K562 (cell line): ENCODE results near the gene GPR68. TPM values are rescaled to one million over a fixed set of nuclear protein-coding genes. Genes with fewer than 3 reads are reported as not detected.
A peak's percentile ranks its signal among the peaks of the same experiment; 100 is the strongest.

Experiments
- CREB3 ChIP-seq: fragments of 450-650 bp; conservative IDR thresholded peaks from 2 replicates; pipeline ENCODE4 v1.6.1; 2016; ENCODE audit warnings: missing genetic modification characterization, low read depth, mild to moderate bottlenecking, missing compliant biosample characterization, moderate library complexity
- DMBX1 ChIP-seq: fragments of 250-450 bp; sonication (Bioruptor Pico); IDR thresholded peaks from 2 replicates; pipeline ENCODE4 v1.8.0; 2022; ENCODE audit warnings: inconsistent platforms, mild to moderate bottlenecking, moderate library complexity, borderline replicate concordance
- EHMT2 ChIP-seq: fragments of 450-650 bp; IDR thresholded peaks from 2 replicates; pipeline ENCODE4 v1.6.1; 2018; ENCODE audit warnings: antibody characterized with exemption
- FOXM1 ChIP-seq, 2 experiments: fragments of 450-650 bp in 1 of 2; sonication (generic) in 1 of 2; formaldehyde crosslinking in 1 of 2; IDR thresholded peaks; 2 replicates each; pipeline versions ENCODE4 v1.6.1 to v1.9.0; 2017 to 2022; ENCODE audit warnings: low read depth in 2 of 2, mild to moderate bottlenecking in 2 of 2, missing genetic modification reagents in 1 of 2, moderate library complexity in 1 of 2
- HNRNPH1 ChIP-seq: fragments of 200-400 bp; formaldehyde crosslinking; optimal IDR thresholded peaks from 2 replicates; pipeline ENCODE3; 2017; ENCODE audit warnings: low read depth, mild to moderate bottlenecking, low read length, moderate library complexity
- ILK ChIP-seq: fragments of 450-650 bp; IDR thresholded peaks from 2 replicates; pipeline ENCODE4 v1.6.1; 2016; ENCODE audit warnings: missing genetic modification characterization, low read depth, mild to moderate bottlenecking, missing compliant biosample characterization, moderate library complexity, borderline replicate concordance
- IRF9 ChIP-seq: fragments of 450-650 bp; IDR thresholded peaks from 2 replicates; pipeline ENCODE4 v1.6.1; 2016; ENCODE audit warnings: missing biosample characterization, missing genetic modification characterization
- KDM4B ChIP-seq, 2 experiments: fragments of 450-650 bp in 1 of 2; sonication (generic) in 1 of 2; IDR thresholded peaks; 2 replicates each; pipeline ENCODE4 v1.6.1; 2016 to 2017; ENCODE audit warnings: borderline replicate concordance in 2 of 2, antibody characterized with exemption in 1 of 2, low read depth in 1 of 2, mild to moderate bottlenecking in 1 of 2
- LCOR ChIP-seq: sonication (generic); formaldehyde crosslinking; IDR thresholded peaks from 2 replicates; pipeline ENCODE4 v1.8.0; 2022; ENCODE audit warnings: mild to moderate bottlenecking, missing genetic modification reagents
- MBD2 ChIP-seq: sonication (generic); IDR thresholded peaks from 2 replicates; pipeline ENCODE4 v1.6.1; 2016; ENCODE audit warnings: low read depth, borderline replicate concordance
- NCOA1 ChIP-seq: fragments of 450-650 bp; IDR thresholded peaks from 2 replicates; pipeline ENCODE4 v1.6.1; 2016; ENCODE audit warnings: low read depth
- PHF20 ChIP-seq: fragments of 450-650 bp; IDR thresholded peaks from 2 replicates; pipeline ENCODE4 v1.6.1; 2018; ENCODE audit not compliant: partially characterized antibody
- TAF7 ChIP-seq: fragments of 450-650 bp; IDR thresholded peaks from 2 replicates; pipeline ENCODE4 v1.6.1; 2016; ENCODE audit warnings: missing genetic modification characterization, missing compliant biosample characterization
- ZNF197 ChIP-seq: fragments of 200-800 bp; sonication (Bioruptor generic); IDR thresholded peaks from 2 replicates; pipeline ENCODE4 v1.6.1; 2016; ENCODE audit warnings: low read depth, missing genetic modification characterization, missing compliant biosample characterization
- ZNF395 ChIP-seq: fragments of 200-800 bp; sonication (Bioruptor generic); IDR thresholded peaks from 2 replicates; pipeline ENCODE4 v1.6.1; 2017; ENCODE audit warnings: missing genetic modification characterization, missing compliant biosample characterization
- ZNF431 ChIP-seq: sonication (generic); formaldehyde crosslinking; IDR thresholded peaks from 2 replicates; pipeline ENCODE4 v1.8.0; 2022; ENCODE audit warnings: mild to moderate bottlenecking, missing genetic modification reagents
- ZNF77 ChIP-seq: fragments of 250-450 bp; sonication (Bioruptor Pico); IDR thresholded peaks from 2 replicates; pipeline ENCODE4 v1.5.0; 2020
- polyA plus RNA-seq, 8 experiments: library from polyadenylated mRNA; depleted of rRNA in 4 of 8; stranded (reverse) in 5 of 8; unstranded in 3 of 8; fragments of >200 nt; fragmentation: Nextera tagmentation in 2 of 8; fragmentation: Illumina TruSeq in 1 of 8; extraction: Ambion mirVana in 2 of 8; extraction: Trizol in 1 of 8; gene quantifications; 2 replicates each; pipeline versions ENCODE4 v1.2.1 to v1.2.3, GENCODE V29; 2011 to 2014; ENCODE audit warnings: inconsistent platforms in 1 of 8, missing spikeins in 1 of 8
- total RNA-seq, 7 experiments: library from RNA; depleted of rRNA in 6 of 7; stranded (reverse); fragments of >200 nt in 6 of 7; fragmentation: Illumina TruSeq in 2 of 7; extraction: Trizol in 2 of 7; gene quantifications; 2 replicates each; pipeline versions ENCODE4 v1.2.1 to v1.2.3, GENCODE V29; 2011 to 2021; ENCODE audit warnings: low replicate concordance in 1 of 7
- TF ChIP-seq, protein P1 (sequence below): fragments of 450-650 bp; formaldehyde crosslinking; IDR thresholded peaks from 2 replicates; pipeline ENCODE4 v1.4.0; 2020; ENCODE audit warnings: mild to moderate bottlenecking
- TF ChIP-seq, protein P2 (sequence below): fragments of 250-450 bp; sonication (Bioruptor Pico); IDR thresholded peaks from 2 replicates; pipeline ENCODE4 v1.5.0; 2022; ENCODE audit warnings: mild to moderate bottlenecking
- TF ChIP-seq, protein P3 (sequence below): sonication (generic); formaldehyde crosslinking; IDR thresholded peaks from 2 replicates; pipeline ENCODE4 v1.8.0; 2022; ENCODE audit warnings: missing genetic modification reagents, mild to moderate bottlenecking, borderline replicate concordance

GPR68 gene
- total and polyA plus RNA-seq, 9 of the 15 experiments (the other 6 are each of a cell fraction or from before 2014, with no cell fraction given), result 0.41 to 9.4 (median 3.7) TPM

GRCh38 chr14:91267965-91268437, 23.5 kb upstream of the GPR68 start (continued):
- peak; percentile 100 for TF ChIP-seq ZNF395 (CRISPR knock-in tag)
- peak; percentile 68; the same call in 1 of the 2 replicates for TF ChIP-seq NCOA1
- TF ChIP-seq FOXM1 (IDR thresholded peaks at IDR 0.05; ENCODE audit: low read depth), result peak; percentile 78
- no peak for TF ChIP-seq FOXM1 (CRISPR knock-in tag; IDR thresholded peaks at IDR 0.05; ENCODE audit: low read depth)
- TF ChIP-seq ZNF197 (CRISPR knock-in tag), result peak; percentile 99
- TF ChIP-seq ZNF77 (CRISPR knock-in tag), result no peak
- peak; percentile 75 for TF ChIP-seq TAF7 (tag)
- TF ChIP-seq, protein P1, sequence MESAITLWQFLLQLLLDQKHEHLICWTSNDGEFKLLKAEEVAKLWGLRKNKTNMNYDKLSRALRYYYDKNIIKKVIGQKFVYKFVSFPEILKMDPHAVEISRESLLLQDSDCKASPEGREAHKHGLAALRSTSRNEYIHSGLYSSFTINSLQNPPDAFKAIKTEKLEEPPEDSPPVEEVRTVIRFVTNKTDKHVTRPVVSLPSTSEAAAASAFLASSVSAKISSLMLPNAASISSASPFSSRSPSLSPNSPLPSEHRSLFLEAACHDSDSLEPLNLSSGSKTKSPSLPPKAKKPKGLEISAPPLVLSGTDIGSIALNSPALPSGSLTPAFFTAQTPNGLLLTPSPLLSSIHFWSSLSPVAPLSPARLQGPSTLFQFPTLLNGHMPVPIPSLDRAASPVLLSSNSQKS (CRISPR knock-in tag), result peak; percentile 90; the same call in 1 of the 2 replicates
- no peak for TF ChIP-seq ZNF431
- TF ChIP-seq EHMT2, result no peak
- peak; percentile 99 for TF ChIP-seq DMBX1 (CRISPR knock-in tag)
- TF ChIP-seq PHF20, result no peak
- TF ChIP-seq, protein P2, sequence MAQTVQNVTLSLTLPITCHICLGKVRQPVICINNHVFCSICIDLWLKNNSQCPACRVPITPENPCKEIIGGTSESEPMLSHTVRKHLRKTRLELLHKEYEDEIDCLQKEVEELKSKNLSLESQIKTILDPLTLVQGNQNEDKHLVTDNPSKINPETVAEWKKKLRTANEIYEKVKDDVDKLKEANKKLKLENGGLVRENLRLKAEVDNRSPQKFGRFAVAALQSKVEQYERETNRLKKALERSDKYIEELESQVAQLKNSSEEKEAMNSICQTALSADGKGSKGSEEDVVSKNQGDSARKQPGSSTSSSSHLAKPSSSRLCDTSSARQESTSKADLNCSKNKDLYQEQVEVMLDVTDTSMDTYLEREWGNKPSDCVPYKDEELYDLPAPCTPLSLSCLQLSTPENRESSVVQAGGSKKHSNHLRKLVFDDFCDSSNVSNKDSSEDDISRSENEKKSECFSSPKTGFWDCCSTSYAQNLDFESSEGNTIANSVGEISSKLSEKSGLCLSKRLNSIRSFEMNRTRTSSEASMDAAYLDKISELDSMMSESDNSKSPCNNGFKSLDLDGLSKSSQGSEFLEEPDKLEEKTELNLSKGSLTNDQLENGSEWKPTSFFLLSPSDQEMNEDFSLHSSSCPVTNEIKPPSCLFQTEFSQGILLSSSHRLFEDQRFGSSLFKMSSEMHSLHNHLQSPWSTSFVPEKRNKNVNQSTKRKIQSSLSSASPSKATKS (CRISPR knock-in tag), result peak; percentile 92
- peak; percentile 16; the same call in 1 of the 2 replicates for TF ChIP-seq MBD2
- no peak for TF ChIP-seq KDM4B (IDR thresholded peaks at IDR 0.05; ENCODE audit: borderline replicate concordance in 2 of 2, low read depth in 1 of 2)
- no peak for TF ChIP-seq HNRNPH1
- TF ChIP-seq ILK (tag), result peak; percentile 63
- TF ChIP-seq, protein P3, sequence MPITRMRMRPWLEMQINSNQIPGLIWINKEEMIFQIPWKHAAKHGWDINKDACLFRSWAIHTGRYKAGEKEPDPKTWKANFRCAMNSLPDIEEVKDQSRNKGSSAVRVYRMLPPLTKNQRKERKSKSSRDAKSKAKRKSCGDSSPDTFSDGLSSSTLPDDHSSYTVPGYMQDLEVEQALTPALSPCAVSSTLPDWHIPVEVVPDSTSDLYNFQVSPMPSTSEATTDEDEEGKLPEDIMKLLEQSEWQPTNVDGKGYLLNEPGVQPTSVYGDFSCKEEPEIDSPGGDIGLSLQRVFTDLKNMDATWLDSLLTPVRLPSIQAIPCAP (CRISPR knock-in tag), result no peak
- no peak for TF ChIP-seq LCOR
- peak; percentile 99 for TF ChIP-seq CREB3 (tag)
- peak; percentile 98 for TF ChIP-seq IRF9 (tag)
